ENCODE results near the gene DBI. TPM values are rescaled to one million over a fixed set of nuclear protein-coding genes. Genes with fewer than 3 reads are reported as not detected.
A peak's percentile ranks its signal among the peaks of the same experiment; 100 is the strongest.
"Not testable (repeated sequence)": the region's sequence is repeated elsewhere in the genome, so short reads cannot be mapped to it uniquely, and the experiment has no call there.

DBI gene
- total RNA-seq, 2 experiments from 2014 or later = 130 to 136 TPM

GRCh38 chr2:119389615-119390306 is 23.0 kb downstream of the DBI start:
- H3K36me3 Mint-ChIP-seq (ENCODE audit: low read depth) = no peaks in the 10 kb centered on the region
- no peak overlapping the region for H3K4me3 Mint-ChIP-seq
- H3K9me3 Mint-ChIP-seq = no peaks in the 10 kb centered on the region
- ChIA-PET POLR2A (no interaction called here), CTCF (interaction anchor here (0.6 kb wide), 1 partner anchor 428 kb away, joined by 3 read pairs; no protein-coding TSS in a partner anchor)
- peaks cover 19% of the 10 kb centered on the region for H3K27me3 Mint-ChIP-seq
- DNase-seq = no peak
- H3K4me1 Mint-ChIP-seq = peaks cover 7% of the 10 kb centered on the region
- no peak overlapping the region for H3K27ac Mint-ChIP-seq

- H3K9me3 Mint-ChIP-seq = no peaks in the 10 kb centered on the region
- ChIA-PET CTCF (interaction anchor here (0.6 kb wide), 1 partner anchor 73 kb away, joined by 4 read pairs; no protein-coding TSS in a partner anchor), POLR2A (no interaction called here)
- H3K4me3 Mint-ChIP-seq = no peak overlapping the region
- no peaks in the 10 kb centered on the region for H3K36me3 Mint-ChIP-seq (ENCODE audit: low read depth)
- peaks cover 9% of the 10 kb centered on the region for H3K27me3 Mint-ChIP-seq
- no peak overlapping the region for H3K27ac Mint-ChIP-seq
- no peaks in the 10 kb centered on the region for H3K4me1 Mint-ChIP-seq
- DNase-seq = no peak
These were observed 27.4 kb downstream of the DBI start for GRCh38 chr2:119393971-119394748.

GRCh38 chr2:119397196-119397595 is 30.4 kb downstream of the DBI start:
- Mint-ChIP-seq H3K27me3 (peaks cover 3% of the 10 kb centered on the region), H3K27ac (no peak overlapping the region), H3K9me3 (no peaks in the 10 kb centered on the region), H3K4me3 (no peak overlapping the region), H3K36me3 (ENCODE audit: low read depth) (no peaks in the 10 kb centered on the region), H3K4me1 (no peaks in the 10 kb centered on the region)
- CTCF ChIA-PET = interaction anchor here (0.7 kb wide), 1 partner anchor 10 kb away, joined by 3 read pairs; no protein-coding TSS in a partner anchor
- no peak for DNase-seq
- POLR2A ChIA-PET = interaction anchor here (0.6 kb wide), 1 partner anchor 84 kb away, joined by 3 read pairs; no protein-coding TSS in a partner anchor

- Mint-ChIP-seq H3K4me3 (no peak overlapping the region), H3K36me3 (ENCODE audit: low read depth) (no peaks in the 10 kb centered on the region), H3K27me3 (no peaks in the 10 kb centered on the region), H3K4me1 (no peaks in the 10 kb centered on the region), H3K27ac (no peak overlapping the region), H3K9me3 (no peaks in the 10 kb centered on the region)
- DNase-seq = no peak
- ChIA-PET CTCF (no interaction called here), POLR2A (no interaction called here)
These were observed 35.3 kb downstream of the DBI start for GRCh38 chr2:119402106-119402505.

GRCh38 chr2:119402645-119403560 is 36.1 kb downstream of the DBI start:
- no peak overlapping the region for H3K27ac Mint-ChIP-seq
- DNase-seq = no peak
- no peaks in the 10 kb centered on the region for H3K9me3 Mint-ChIP-seq
- H3K36me3 Mint-ChIP-seq (ENCODE audit: low read depth) = no peaks in the 10 kb centered on the region
- ChIA-PET CTCF (interaction anchor here (1.0 kb wide), 1 partner anchor 55 kb away, joined by 3 read pairs; no protein-coding TSS in a partner anchor), POLR2A (no interaction called here)
- no peaks in the 10 kb centered on the region for H3K27me3 Mint-ChIP-seq
- H3K4me3 Mint-ChIP-seq = no peak overlapping the region
- no peaks in the 10 kb centered on the region for H3K4me1 Mint-ChIP-seq

- H3K9me3 Mint-ChIP-seq; H3K4me3 Mint-ChIP-seq; DNase-seq; H3K27me3 Mint-ChIP-seq; POLR2A ChIA-PET; H3K36me3 Mint-ChIP-seq (ENCODE audit: low read depth); H3K4me1 Mint-ChIP-seq; H3K27ac Mint-ChIP-seq: not testable (repeated sequence)
- CTCF ChIA-PET = interaction anchor here (1.0 kb wide), 1 partner anchor 54 kb away, joined by 3 read pairs; no protein-coding TSS in a partner anchor
These were observed 36.8 kb downstream of the DBI start for GRCh38 chr2:119403618-119404017.

- Mint-ChIP-seq H3K4me3 (no peak overlapping the region), H3K4me1 (no peaks in the 10 kb centered on the region), H3K27me3 (peaks cover 2% of the 10 kb centered on the region), H3K36me3 (ENCODE audit: low read depth) (no peaks in the 10 kb centered on the region), H3K27ac (no peak overlapping the region), H3K9me3 (no peaks in the 10 kb centered on the region)
- ChIA-PET POLR2A (no interaction called here), CTCF (interaction anchor here (0.9 to 2.0 kb wide), 2 partner anchors 9 to 74 kb away, joined by 3 to 5 read pairs; no protein-coding TSS in a partner anchor)
- no peak for DNase-seq
These were observed 38.4 kb downstream of the DBI start for GRCh38 chr2:119405151-119405550.

GRCh38 chr2:119407430-119408220 is 40.8 kb downstream of the DBI start:
- POLR2A ChIA-PET = no interaction called here
- DNase-seq = peak; percentile 39
- CTCF ChIA-PET = interaction anchor here (0.6 kb wide), 1 partner anchor 1872 kb away, joined by 4 read pairs; no protein-coding TSS in a partner anchor
- Mint-ChIP-seq H3K27me3 (peaks cover 7% of the 10 kb centered on the region), H3K36me3 (ENCODE audit: low read depth) (no peaks in the 10 kb centered on the region), H3K27ac (no peak overlapping the region), H3K4me3 (no peak overlapping the region), H3K4me1 (no peaks in the 10 kb centered on the region), H3K9me3 (no peaks in the 10 kb centered on the region)

- Mint-ChIP-seq H3K4me3 (no peak overlapping the region), H3K36me3 (ENCODE audit: low read depth) (no peaks in the 10 kb centered on the region), H3K27me3 (peaks cover 7% of the 10 kb centered on the region), H3K4me1 (no peaks in the 10 kb centered on the region), H3K9me3 (no peaks in the 10 kb centered on the region), H3K27ac (no peak overlapping the region)
- DNase-seq = no peak
- POLR2A ChIA-PET = no interaction called here
- CTCF ChIA-PET = interaction anchor here (0.6 kb wide), 1 partner anchor 1871 kb away, joined by 4 read pairs; no protein-coding TSS in a partner anchor
These were observed 41.4 kb downstream of the DBI start for GRCh38 chr2:119408221-119408619.

- no peak for DNase-seq
- CTCF ChIA-PET = interaction anchor here (1.2 to 1.8 kb wide), 2 partner anchors 15 to 67 kb away, joined by 3 to 4 read pairs; no protein-coding TSS in a partner anchor
- Mint-ChIP-seq H3K27me3 (peaks cover 11% of the 10 kb centered on the region), H3K4me3 (no peak overlapping the region), H3K9me3 (no peaks in the 10 kb centered on the region), H3K4me1 (peaks cover under 1% of the 10 kb centered on the region), H3K27ac (no peak overlapping the region), H3K36me3 (ENCODE audit: low read depth) (no peaks in the 10 kb centered on the region)
- POLR2A ChIA-PET = interaction anchor here (0.6 kb wide), 1 partner anchor 779 kb away, joined by 3 read pairs; no protein-coding TSS in a partner anchor
These were observed 42.7 kb downstream of the DBI start for GRCh38 chr2:119409506-119409905.

- peaks cover 7% of the 10 kb centered on the region for H3K4me1 Mint-ChIP-seq
- H3K27ac Mint-ChIP-seq = peak overlapping the region; percentile 56
- no peak for DNase-seq
- H3K4me3 Mint-ChIP-seq = no peak overlapping the region
- peaks cover 19% of the 10 kb centered on the region for H3K27me3 Mint-ChIP-seq
- no peaks in the 10 kb centered on the region for H3K36me3 Mint-ChIP-seq (ENCODE audit: low read depth)
- no peaks in the 10 kb centered on the region for H3K9me3 Mint-ChIP-seq
- CTCF ChIA-PET = interaction anchor here (0.6 to 1.5 kb wide), 2 partner anchors 10 to 59 kb away, joined by 3 read pairs; no protein-coding TSS in a partner anchor
- POLR2A ChIA-PET = no interaction called here
These were observed 48.1 kb downstream of the DBI start for GRCh38 chr2:119414894-119415293.

GRCh38 chr2:119415630-119416029 is 48.9 kb downstream of the DBI start:
- ChIA-PET CTCF (no interaction called here), POLR2A (no interaction called here)

More at GRCh38 chr2:119415630-119416029, 48.9 kb downstream of the DBI start:
- peaks cover 7% of the 10 kb centered on the region for H3K4me1 Mint-ChIP-seq
- no peak overlapping the region for H3K4me3 Mint-ChIP-seq
- H3K27me3 Mint-ChIP-seq = peaks cover 19% of the 10 kb centered on the region
- no peaks in the 10 kb centered on the region for H3K9me3 Mint-ChIP-seq
- no peaks in the 10 kb centered on the region for H3K36me3 Mint-ChIP-seq (ENCODE audit: low read depth)
- no peak overlapping the region for H3K27ac Mint-ChIP-seq
- no peak for DNase-seq

Data from activated CD4-positive, alpha-beta T cell treated with anti-CD3 and anti-CD28 coated beads, Interleukin-2, amount 10 ng/mL, durations not matched to agents 7 days and 5 days (primary cell).